Lung microvascular endothelial cell (primary cell): ENCODE measurements around the gene TBC1D10A. TPM values are rescaled to one million over a fixed set of nuclear protein-coding genes. Genes with fewer than 3 reads are reported as not detected.

Experiments used
- DNase-seq, 2 donors: peaks; one replicate each; pipeline versions ENCODE4 v3.0.0 to v3.0.0-alpha.2; 2010; ENCODE audit warnings: low read depth in 2 of 2
- total RNA-seq: library from RNA; depleted of rRNA; stranded (reverse); fragments of >200 nt; gene quantifications from 2 replicates; pipeline ENCODE4 v1.2.1, GENCODE V29; 2014

Gene TBC1D10A
- total RNA-seq, 1 donor from 2014 or later: 8.9 TPM

DNA sequence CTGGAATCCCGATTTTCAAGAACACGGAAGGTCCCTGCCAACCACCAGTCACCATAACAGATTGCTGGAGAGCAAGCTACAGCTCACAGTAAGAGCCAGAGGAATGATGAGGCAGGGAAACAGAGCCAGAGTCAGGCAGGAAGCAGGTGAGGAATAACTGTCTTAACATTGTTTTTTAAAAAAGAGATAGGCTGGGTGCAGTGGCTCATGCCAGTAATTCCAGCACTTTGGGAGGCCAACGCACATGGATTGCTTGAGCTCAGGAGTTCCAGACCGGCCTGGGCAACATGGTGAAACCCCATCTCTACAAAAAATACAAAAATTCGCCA is 24.0 kb downstream of the TBC1D10A start:
- DNase-seq: peak; percentile 32 to 33

GRCh38 chr22:30301995-30302809 is 24.5 kb downstream of the TBC1D10A start:
- DNase-seq: no peak

GRCh38 chr22:30299322-30299721 is 27.4 kb downstream of the TBC1D10A start:
- no peak for DNase-seq

DNA sequence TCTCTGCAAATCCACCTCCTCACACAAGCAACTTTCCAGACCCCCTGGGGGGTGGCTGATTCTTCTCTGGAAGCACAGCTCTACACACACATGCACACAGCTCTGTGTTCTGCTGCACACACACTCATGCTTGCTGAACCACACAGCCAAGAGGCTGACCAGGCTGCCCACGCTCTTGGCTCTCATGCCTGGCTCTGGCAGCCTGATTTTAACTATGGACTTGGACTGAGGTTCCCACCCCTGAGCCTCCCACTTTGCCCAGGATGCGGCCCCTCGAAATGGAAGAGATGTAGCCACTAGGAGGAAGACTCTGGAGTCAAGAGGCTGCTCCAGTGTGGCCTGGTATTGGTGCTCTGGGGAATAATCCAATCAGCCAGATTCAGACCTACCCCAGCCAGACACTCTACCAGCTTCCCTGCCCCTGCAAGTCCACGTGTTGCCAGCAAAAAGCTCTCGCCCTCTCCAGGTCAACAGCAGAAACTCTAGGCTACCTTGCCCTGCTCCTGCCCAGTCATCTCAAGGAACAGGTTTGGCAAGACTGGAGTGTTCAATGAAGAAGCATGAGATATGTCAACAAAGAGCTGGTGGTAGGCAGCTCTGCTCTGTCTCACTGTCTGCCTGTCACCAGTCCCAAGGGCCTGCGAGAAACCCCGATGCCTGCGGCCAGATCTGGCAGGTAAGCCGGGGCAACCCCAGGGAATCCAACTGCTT is 28.6 kb downstream of the TBC1D10A start:
- DNase-seq: no peak

- DNase-seq: no peak
Measured at GRCh38 chr22:30297276-30297990, 29.3 kb downstream of the TBC1D10A start.

- no peak for DNase-seq
Measured at GRCh38 chr22:30296833-30297232, 29.9 kb downstream of the TBC1D10A start.

DNA sequence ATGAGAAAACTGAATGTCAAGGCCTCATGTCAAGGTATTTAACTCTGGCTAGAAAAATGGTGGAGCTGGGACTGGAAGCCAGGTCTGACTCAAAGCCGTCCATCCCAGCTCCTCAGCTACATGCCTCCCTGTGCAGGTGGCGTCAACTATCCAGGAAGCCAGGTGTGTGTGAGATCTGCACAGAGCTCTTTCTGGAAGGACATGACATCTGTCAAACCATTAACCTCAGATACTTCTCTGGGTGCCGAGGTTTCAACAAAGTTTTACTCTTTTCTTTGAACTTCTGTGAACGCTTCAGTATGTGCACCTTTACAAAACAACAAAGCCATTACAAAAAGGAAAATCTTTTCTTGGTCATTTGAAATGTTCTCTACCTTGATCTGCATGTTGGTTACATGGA is 30.4 kb downstream of the TBC1D10A start:
- no peak for DNase-seq

GRCh38 chr22:30295576-30295975 is 31.2 kb downstream of the TBC1D10A start:
- no peak for DNase-seq

DNA sequence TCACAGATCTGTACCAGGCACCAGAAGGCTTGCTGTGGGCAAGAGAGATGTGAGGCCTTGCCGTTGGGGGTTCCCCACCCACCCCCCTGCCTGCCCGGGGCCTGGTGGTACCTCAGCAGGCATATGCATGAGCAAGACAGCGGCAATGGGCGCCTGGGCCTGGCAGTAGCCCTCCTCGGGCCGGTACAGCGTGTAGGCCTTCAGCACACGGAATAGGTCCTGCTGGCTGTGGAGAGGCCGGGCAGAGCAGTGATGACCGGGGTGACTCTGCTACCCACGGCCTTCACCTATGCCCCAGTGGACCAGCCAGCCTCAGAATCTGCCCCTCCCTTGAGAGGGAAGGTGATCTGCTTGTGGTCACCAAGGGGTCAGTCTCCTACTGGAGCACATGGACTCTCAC is 31.9 kb downstream of the TBC1D10A start:
- DNase-seq: no peak

GRCh38 chr22:30294066-30294465 is 32.7 kb downstream of the TBC1D10A start:
- no peak for DNase-seq

GRCh38 chr22:30293026-30293425 is 33.7 kb downstream of the TBC1D10A start:
- DNase-seq: no peak

DNA sequence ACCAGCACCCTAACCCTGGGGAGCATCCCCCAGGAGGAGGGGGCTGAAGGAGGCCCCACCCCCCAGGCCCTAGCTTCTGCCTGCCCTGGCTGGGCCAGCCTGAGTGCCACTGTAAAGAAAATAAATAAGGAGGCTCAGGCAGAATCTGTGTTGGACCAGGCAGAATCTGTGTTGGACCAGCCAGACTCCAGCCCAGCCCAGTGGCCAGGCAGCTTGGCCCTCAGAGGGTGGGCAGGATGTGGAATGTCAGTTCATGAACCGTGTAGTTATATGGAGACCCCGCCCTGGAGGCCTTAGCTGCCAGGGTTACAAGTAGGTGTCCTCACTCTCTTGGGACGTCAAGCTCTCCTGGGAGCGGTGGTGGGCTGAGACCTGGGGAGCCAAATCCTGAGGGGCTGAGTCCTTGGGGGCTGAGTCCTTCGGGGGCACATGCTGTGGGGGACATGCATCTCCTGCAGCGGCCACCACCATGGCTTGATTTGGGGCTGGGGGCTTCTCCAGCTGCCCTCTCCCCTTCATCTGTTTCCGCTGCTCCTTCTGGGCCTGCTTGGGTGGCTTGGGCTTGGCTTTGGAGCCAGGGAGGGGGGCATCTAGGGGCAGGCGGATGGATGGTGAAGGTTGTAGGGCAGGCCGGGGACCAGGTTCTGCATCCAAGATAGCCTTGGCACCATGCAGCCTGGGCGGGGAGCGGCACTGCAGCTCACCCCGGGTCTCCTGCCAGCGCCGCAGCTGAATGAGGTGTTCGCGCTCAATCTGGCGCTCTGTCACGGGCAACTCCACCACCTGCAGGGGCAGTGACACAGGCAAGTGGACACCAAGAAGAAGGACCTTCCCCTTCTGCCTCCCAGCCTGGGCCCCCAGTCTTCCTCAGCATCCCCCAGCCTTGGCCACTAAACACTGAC is 34.4 kb downstream of the TBC1D10A start:
- DNase-seq: no peak

GRCh38 chr22:30291058-30291892 is 35.5 kb downstream of the TBC1D10A start:
- DNase-seq: peak; percentile 94

GRCh38 chr22:30290342-30291057 is 36.2 kb downstream of the TBC1D10A start:
- no peak for DNase-seq

DNA sequence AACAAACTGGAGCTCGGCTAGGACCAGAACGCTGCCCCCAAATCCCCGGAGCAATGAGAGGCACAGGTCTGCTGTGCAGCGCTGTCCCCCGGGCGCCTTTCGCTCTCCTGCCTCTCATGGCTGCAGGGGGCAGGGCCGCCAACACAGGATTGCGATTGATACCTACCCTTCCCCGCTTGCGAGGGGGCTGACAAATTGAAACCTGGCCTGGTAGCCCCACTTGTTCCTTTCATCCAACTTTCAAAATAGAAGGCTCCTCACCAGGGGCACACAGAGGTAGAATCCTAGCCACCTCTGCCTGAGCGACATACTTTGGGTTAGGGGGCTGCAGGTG is 36.8 kb downstream of the TBC1D10A start:
- no peak for DNase-seq

DNA sequence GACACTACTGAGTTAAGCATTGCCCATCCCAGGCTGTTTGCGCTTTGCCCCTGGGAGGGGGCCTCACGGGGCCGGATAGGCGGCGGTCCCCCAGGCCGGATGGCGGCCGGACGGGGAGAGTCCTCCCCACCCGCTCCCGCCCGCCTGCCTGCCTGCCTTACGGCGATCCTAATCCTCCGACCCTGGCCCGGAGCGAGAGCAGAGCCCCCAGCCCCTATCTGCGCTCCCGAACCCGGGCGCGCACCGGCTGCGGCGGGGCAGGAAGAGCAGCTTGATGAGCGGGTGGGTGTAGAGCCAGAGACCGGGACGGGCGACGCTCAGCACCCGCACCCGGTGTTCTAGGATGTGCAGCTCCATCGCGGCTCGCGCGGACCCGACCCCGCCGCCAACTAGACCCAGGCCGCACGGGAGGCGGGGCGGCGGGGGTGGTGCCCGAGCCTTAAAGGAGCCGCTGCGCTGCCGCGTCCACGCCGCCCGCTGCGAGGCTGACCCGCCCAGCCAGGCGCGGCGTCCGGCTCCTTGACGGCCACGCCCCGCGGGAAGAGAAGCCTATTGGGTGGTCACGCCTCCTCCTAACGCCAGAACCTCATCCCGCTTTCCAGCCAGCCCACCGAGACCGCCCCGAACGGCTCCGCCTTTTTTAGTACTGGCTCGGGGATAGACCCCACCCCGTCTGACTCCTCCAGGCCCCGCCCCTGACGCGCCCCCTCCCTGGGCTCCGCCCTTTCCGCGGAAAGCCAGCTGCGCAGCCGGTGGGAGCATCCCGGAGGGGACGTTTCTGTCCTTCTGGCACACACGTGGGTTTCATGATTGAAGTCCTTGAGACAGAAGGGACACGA is 37.4 kb downstream of the TBC1D10A start, which contains the start of gene CASTOR1:
TSS of gene CASTOR1 (minus strand) at position 365 of the 839 bp plus-strand sequence. CDS start at position 357, 8 bp downstream.
- peak; percentile 98 for DNase-seq

DNA sequence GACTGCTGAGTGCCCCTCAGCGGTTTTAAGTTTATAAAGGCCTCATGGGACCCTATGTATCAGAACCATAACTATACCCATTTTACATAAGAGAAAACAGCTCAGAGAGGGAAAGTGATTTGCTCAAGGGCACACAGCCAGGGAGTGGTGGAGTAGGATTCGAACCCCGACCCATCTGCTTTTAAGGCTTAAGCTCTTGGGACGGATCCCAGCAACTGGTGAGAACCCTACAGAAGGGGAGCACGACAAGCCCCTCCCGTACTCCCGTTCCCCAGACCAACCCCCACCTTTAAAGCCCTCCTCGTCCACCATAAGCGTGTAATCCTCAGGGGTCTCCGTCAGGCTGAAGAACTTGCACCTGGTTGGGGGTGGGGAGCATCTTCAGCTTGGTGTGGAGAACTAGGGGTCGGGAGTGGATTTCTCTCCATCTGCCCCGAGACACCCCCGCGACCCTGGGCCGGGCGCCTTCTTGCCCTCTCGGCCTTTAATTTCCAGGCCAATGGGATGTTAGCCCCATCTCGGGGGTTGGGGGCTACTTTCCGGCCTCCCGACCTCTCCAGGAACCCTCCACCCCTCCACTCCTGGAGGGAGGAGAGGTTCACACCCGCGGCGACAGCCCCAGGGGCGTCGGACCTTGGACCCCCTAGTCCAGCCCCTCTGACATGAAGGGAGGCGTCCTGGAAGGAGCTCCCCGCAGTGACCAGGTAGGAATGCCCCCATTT is 38.2 kb downstream of the TBC1D10A start:
- DNase-seq: peak in 1 of 2 donors; percentile 7
